ENCODE data around the gene SCN3B.

Gene SCN3B

GRCh38 chr11:123588864-123589262 is 65.6 kb downstream of the SCN3B start:
- no peak overlapping the region for H3K27ac ChIP-seq (ENCODE audit: insufficient read depth, low read length, poor library complexity, severe bottlenecking)
- no peak for DNase-seq
- H3K9me3 ChIP-seq (ENCODE audit: control insufficient read depth, low read length): no peaks in the 10 kb centered on the region
- H3K4me3 ChIP-seq (ENCODE audit: insufficient read depth, low read depth, low read length, poor library complexity, severe bottlenecking): no peak overlapping the region
- no peaks in the 10 kb centered on the region for H3K36me3 ChIP-seq (ENCODE audit: control insufficient read depth, insufficient read depth, low read length)
- no peaks in the 10 kb centered on the region for H3K27me3 ChIP-seq (replicated peaks; ENCODE audit: control insufficient read depth, insufficient read depth, low read length, poor library complexity, severe bottlenecking)
- H3K4me1 ChIP-seq (ENCODE audit: control insufficient read depth, insufficient read depth, low read length, poor library complexity, severe bottlenecking): no peaks in the 10 kb centered on the region

GRCh38 chr11:123588117-123588863 is 66.1 kb downstream of the SCN3B start:
- H3K4me3 ChIP-seq (ENCODE audit: insufficient read depth, low read depth, low read length, poor library complexity, severe bottlenecking): no peak overlapping the region
- no peak for DNase-seq
- H3K27me3 ChIP-seq (replicated peaks; ENCODE audit: control insufficient read depth, insufficient read depth, low read length, poor library complexity, severe bottlenecking): no peaks in the 10 kb centered on the region
- no peaks in the 10 kb centered on the region for H3K9me3 ChIP-seq (ENCODE audit: control insufficient read depth, low read length)
- no peaks in the 10 kb centered on the region for H3K4me1 ChIP-seq (ENCODE audit: control insufficient read depth, insufficient read depth, low read length, poor library complexity, severe bottlenecking)
- no peaks in the 10 kb centered on the region for H3K36me3 ChIP-seq (ENCODE audit: control insufficient read depth, insufficient read depth, low read length)
- H3K27ac ChIP-seq (ENCODE audit: insufficient read depth, low read length, poor library complexity, severe bottlenecking): no peak overlapping the region

- H3K4me1 ChIP-seq (ENCODE audit: control insufficient read depth, insufficient read depth, low read length, poor library complexity, severe bottlenecking): no peaks in the 10 kb centered on the region
- no peak for DNase-seq
- no peaks in the 10 kb centered on the region for H3K9me3 ChIP-seq (ENCODE audit: control insufficient read depth, low read length)
- H3K36me3 ChIP-seq (ENCODE audit: control insufficient read depth, insufficient read depth, low read length): no peaks in the 10 kb centered on the region
- no peak overlapping the region for H3K4me3 ChIP-seq (ENCODE audit: insufficient read depth, low read depth, low read length, poor library complexity, severe bottlenecking)
- H3K27me3 ChIP-seq (replicated peaks; ENCODE audit: control insufficient read depth, insufficient read depth, low read length, poor library complexity, severe bottlenecking): no peaks in the 10 kb centered on the region
- no peak overlapping the region for H3K27ac ChIP-seq (ENCODE audit: insufficient read depth, low read length, poor library complexity, severe bottlenecking)
Observed at GRCh38 chr11:123587559-123587958, 66.9 kb downstream of the SCN3B start.

GRCh38 chr11:123587044-123587443 is 67.4 kb downstream of the SCN3B start:
- no peak for DNase-seq
- Histone ChIP-seq H3K27me3 (replicated peaks; ENCODE audit: control insufficient read depth, insufficient read depth, low read length, poor library complexity, severe bottlenecking) (no peaks in the 10 kb centered on the region), H3K4me3 (ENCODE audit: insufficient read depth, low read depth, low read length, poor library complexity, severe bottlenecking) (no peak overlapping the region), H3K36me3 (ENCODE audit: control insufficient read depth, insufficient read depth, low read length) (no peaks in the 10 kb centered on the region), H3K27ac (ENCODE audit: insufficient read depth, low read length, poor library complexity, severe bottlenecking) (no peak overlapping the region), H3K9me3 (ENCODE audit: control insufficient read depth, low read length) (no peaks in the 10 kb centered on the region), H3K4me1 (ENCODE audit: control insufficient read depth, insufficient read depth, low read length, poor library complexity, severe bottlenecking) (no peaks in the 10 kb centered on the region)

GRCh38 chr11:123586568-123586967 is 67.9 kb downstream of the SCN3B start:
- Histone ChIP-seq H3K27me3 (replicated peaks; ENCODE audit: control insufficient read depth, insufficient read depth, low read length, poor library complexity, severe bottlenecking) (no peaks in the 10 kb centered on the region), H3K9me3 (ENCODE audit: control insufficient read depth, low read length) (no peaks in the 10 kb centered on the region), H3K36me3 (ENCODE audit: control insufficient read depth, insufficient read depth, low read length) (no peaks in the 10 kb centered on the region), H3K27ac (ENCODE audit: insufficient read depth, low read length, poor library complexity, severe bottlenecking) (no peak overlapping the region), H3K4me3 (ENCODE audit: insufficient read depth, low read depth, low read length, poor library complexity, severe bottlenecking) (no peak overlapping the region), H3K4me1 (ENCODE audit: control insufficient read depth, insufficient read depth, low read length, poor library complexity, severe bottlenecking) (no peaks in the 10 kb centered on the region)
- DNase-seq: no peak

- H3K9me3 ChIP-seq (ENCODE audit: control insufficient read depth, low read length): no peaks in the 10 kb centered on the region
- H3K4me1 ChIP-seq (ENCODE audit: control insufficient read depth, insufficient read depth, low read length, poor library complexity, severe bottlenecking): no peaks in the 10 kb centered on the region
- H3K4me3 ChIP-seq (ENCODE audit: insufficient read depth, low read depth, low read length, poor library complexity, severe bottlenecking): no peak overlapping the region
- no peak for DNase-seq
- H3K27ac ChIP-seq (ENCODE audit: insufficient read depth, low read length, poor library complexity, severe bottlenecking): no peak overlapping the region
- H3K27me3 ChIP-seq (replicated peaks; ENCODE audit: control insufficient read depth, insufficient read depth, low read length, poor library complexity, severe bottlenecking): no peaks in the 10 kb centered on the region
- H3K36me3 ChIP-seq (ENCODE audit: control insufficient read depth, insufficient read depth, low read length): no peaks in the 10 kb centered on the region
Observed at GRCh38 chr11:123585706-123586105, 68.7 kb downstream of the SCN3B start.

GRCh38 chr11:123585206-123585605 is 69.2 kb downstream of the SCN3B start:
- H3K27me3 ChIP-seq (replicated peaks; ENCODE audit: control insufficient read depth, insufficient read depth, low read length, poor library complexity, severe bottlenecking): no peaks in the 10 kb centered on the region
- H3K36me3 ChIP-seq (ENCODE audit: control insufficient read depth, insufficient read depth, low read length): no peaks in the 10 kb centered on the region
- H3K4me1 ChIP-seq (ENCODE audit: control insufficient read depth, insufficient read depth, low read length, poor library complexity, severe bottlenecking): no peaks in the 10 kb centered on the region
- DNase-seq: no peak
- H3K27ac ChIP-seq (ENCODE audit: insufficient read depth, low read length, poor library complexity, severe bottlenecking): no peak overlapping the region
- H3K9me3 ChIP-seq (ENCODE audit: control insufficient read depth, low read length): no peaks in the 10 kb centered on the region
- H3K4me3 ChIP-seq (ENCODE audit: insufficient read depth, low read depth, low read length, poor library complexity, severe bottlenecking): no peak overlapping the region

- H3K9me3 ChIP-seq (ENCODE audit: control insufficient read depth, low read length): no peaks in the 10 kb centered on the region
- H3K4me3 ChIP-seq (ENCODE audit: insufficient read depth, low read depth, low read length, poor library complexity, severe bottlenecking): no peak overlapping the region
- no peaks in the 10 kb centered on the region for H3K27me3 ChIP-seq (replicated peaks; ENCODE audit: control insufficient read depth, insufficient read depth, low read length, poor library complexity, severe bottlenecking)
- no peak for DNase-seq
- H3K27ac ChIP-seq (ENCODE audit: insufficient read depth, low read length, poor library complexity, severe bottlenecking): no peak overlapping the region
- H3K4me1 ChIP-seq (ENCODE audit: control insufficient read depth, insufficient read depth, low read length, poor library complexity, severe bottlenecking): no peaks in the 10 kb centered on the region
- no peaks in the 10 kb centered on the region for H3K36me3 ChIP-seq (ENCODE audit: control insufficient read depth, insufficient read depth, low read length)
Observed at GRCh38 chr11:123584737-123585136, 69.7 kb downstream of the SCN3B start.

GRCh38 chr11:123584186-123584585 is 70.2 kb downstream of the SCN3B start:
- Histone ChIP-seq H3K4me1 (ENCODE audit: control insufficient read depth, insufficient read depth, low read length, poor library complexity, severe bottlenecking) (no peaks in the 10 kb centered on the region), H3K27ac (ENCODE audit: insufficient read depth, low read length, poor library complexity, severe bottlenecking) (no peak overlapping the region), H3K4me3 (ENCODE audit: insufficient read depth, low read depth, low read length, poor library complexity, severe bottlenecking) (no peak overlapping the region), H3K36me3 (ENCODE audit: control insufficient read depth, insufficient read depth, low read length) (no peaks in the 10 kb centered on the region), H3K27me3 (replicated peaks; ENCODE audit: control insufficient read depth, insufficient read depth, low read length, poor library complexity, severe bottlenecking) (no peaks in the 10 kb centered on the region), H3K9me3 (ENCODE audit: control insufficient read depth, low read length) (no peaks in the 10 kb centered on the region)
- DNase-seq: no peak

- no peak for DNase-seq
Observed at GRCh38 chr11:123582992-123583504, 71.4 kb downstream of the SCN3B start.

More at GRCh38 chr11:123582992-123583504, 71.4 kb downstream of the SCN3B start:
- no peaks in the 10 kb centered on the region for H3K9me3 ChIP-seq (ENCODE audit: control insufficient read depth, low read length)
- no peak overlapping the region for H3K4me3 ChIP-seq (ENCODE audit: insufficient read depth, low read depth, low read length, poor library complexity, severe bottlenecking)
- no peaks in the 10 kb centered on the region for H3K36me3 ChIP-seq (ENCODE audit: control insufficient read depth, insufficient read depth, low read length)
- no peaks in the 10 kb centered on the region for H3K4me1 ChIP-seq (ENCODE audit: control insufficient read depth, insufficient read depth, low read length, poor library complexity, severe bottlenecking)
- no peaks in the 10 kb centered on the region for H3K27me3 ChIP-seq (replicated peaks; ENCODE audit: control insufficient read depth, insufficient read depth, low read length, poor library complexity, severe bottlenecking)
- H3K27ac ChIP-seq (ENCODE audit: insufficient read depth, low read length, poor library complexity, severe bottlenecking): no peak overlapping the region
